GM12865 (cell line): Measurements from ENCODE around the gene ISLR.

Experiments used
- DNase-seq: peaks from one replicate; pipeline ENCODE4 v3.0.0; 2010; ENCODE audit warnings: low read depth
- H3K4me3 ChIP-seq: 2 replicates; pipeline ENCODE4 v1.5.1; 2011; ENCODE audit warnings: mild to moderate bottlenecking, low read depth, low read length, control low read depth
- TF ChIP-seq, protein P1 (sequence below): IDR thresholded peaks from 2 replicates; pipeline ENCODE4 v1.5.1; 2011; ENCODE audit warnings: low read length, control low read depth, low read depth, inconsistent platforms; ENCODE audit not compliant: insufficient read depth; ENCODE audit errors: missing control alignments

ISLR gene

DNA sequence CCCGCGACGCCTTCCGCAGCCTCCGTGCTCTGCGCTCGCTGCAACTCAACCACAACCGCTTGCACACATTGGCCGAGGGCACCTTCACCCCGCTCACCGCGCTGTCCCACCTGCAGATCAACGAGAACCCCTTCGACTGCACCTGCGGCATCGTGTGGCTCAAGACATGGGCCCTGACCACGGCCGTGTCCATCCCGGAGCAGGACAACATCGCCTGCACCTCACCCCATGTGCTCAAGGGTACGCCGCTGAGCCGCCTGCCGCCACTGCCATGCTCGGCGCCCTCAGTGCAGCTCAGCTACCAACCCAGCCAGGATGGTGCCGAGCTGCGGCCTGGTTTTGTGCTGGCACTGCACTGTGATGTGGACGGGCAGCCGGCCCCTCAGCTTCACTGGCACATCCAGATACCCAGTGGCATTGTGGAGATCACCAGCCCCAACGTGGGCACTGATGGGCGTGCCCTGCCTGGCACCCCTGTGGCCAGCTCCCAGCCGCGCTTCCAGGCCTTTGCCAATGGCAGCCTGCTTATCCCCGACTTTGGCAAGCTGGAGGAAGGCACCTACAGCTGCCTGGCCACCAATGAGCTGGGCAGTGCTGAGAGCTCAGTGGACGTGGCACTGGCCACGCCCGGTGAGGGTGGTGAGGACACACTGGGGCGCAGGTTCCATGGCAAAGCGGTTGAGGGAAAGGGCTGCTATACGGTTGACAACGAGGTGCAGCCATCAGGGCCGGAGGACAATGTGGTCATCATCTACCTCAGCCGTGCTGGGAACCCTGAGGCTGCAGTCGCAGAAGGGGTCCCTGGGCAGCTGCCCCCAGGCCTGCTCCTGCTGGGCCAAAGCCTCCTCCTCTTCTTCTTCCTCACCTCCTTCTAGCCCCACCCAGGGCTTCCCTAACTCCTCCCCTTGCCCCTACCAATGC lies 2.0 kb downstream of the ISLR start:
- DNase-seq, result no peak
- no peak overlapping the region for H3K4me3 ChIP-seq
- TF ChIP-seq, protein P1, sequence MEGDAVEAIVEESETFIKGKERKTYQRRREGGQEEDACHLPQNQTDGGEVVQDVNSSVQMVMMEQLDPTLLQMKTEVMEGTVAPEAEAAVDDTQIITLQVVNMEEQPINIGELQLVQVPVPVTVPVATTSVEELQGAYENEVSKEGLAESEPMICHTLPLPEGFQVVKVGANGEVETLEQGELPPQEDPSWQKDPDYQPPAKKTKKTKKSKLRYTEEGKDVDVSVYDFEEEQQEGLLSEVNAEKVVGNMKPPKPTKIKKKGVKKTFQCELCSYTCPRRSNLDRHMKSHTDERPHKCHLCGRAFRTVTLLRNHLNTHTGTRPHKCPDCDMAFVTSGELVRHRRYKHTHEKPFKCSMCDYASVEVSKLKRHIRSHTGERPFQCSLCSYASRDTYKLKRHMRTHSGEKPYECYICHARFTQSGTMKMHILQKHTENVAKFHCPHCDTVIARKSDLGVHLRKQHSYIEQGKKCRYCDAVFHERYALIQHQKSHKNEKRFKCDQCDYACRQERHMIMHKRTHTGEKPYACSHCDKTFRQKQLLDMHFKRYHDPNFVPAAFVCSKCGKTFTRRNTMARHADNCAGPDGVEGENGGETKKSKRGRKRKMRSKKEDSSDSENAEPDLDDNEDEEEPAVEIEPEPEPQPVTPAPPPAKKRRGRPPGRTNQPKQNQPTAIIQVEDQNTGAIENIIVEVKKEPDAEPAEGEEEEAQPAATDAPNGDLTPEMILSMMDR, result no peak

DNA sequence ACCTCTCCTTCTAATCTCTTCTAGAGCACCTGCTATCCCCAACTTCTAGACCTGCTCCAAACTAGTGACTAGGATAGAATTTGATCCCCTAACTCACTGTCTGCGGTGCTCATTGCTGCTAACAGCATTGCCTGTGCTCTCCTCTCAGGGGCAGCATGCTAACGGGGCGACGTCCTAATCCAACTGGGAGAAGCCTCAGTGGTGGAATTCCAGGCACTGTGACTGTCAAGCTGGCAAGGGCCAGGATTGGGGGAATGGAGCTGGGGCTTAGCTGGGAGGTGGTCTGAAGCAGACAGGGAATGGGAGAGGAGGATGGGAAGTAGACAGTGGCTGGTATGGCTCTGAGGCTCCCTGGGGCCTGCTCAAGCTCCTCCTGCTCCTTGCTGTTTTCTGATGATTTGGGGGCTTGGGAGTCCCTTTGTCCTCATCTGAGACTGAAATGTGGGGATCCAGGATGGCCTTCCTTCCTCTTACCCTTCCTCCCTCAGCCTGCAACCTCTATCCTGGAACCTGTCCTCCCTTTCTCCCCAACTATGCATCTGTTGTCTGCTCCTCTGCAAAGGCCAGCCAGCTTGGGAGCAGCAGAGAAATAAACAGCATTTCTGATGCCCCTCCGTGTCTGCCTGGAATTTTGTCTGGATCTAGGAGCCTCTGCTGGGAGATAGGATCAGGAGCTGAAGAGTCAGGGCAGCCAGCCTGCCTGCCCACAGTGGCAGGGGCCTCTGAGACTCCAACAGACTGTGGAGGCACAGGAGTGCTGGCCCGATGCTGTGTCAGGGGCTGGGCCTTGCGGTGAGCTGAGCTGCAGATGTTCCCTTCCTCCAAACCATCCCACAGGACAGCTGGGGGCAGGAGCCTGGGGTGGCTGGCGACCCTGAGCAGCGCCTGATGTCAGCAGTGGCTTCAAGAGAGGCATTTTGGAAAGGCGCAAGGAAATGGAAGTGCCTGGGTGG lies 3.0 kb downstream of the ISLR start:
- H3K4me3 ChIP-seq, result no peak overlapping the region
- TF ChIP-seq, protein P1, result no peak
- no peak for DNase-seq

DNA sequence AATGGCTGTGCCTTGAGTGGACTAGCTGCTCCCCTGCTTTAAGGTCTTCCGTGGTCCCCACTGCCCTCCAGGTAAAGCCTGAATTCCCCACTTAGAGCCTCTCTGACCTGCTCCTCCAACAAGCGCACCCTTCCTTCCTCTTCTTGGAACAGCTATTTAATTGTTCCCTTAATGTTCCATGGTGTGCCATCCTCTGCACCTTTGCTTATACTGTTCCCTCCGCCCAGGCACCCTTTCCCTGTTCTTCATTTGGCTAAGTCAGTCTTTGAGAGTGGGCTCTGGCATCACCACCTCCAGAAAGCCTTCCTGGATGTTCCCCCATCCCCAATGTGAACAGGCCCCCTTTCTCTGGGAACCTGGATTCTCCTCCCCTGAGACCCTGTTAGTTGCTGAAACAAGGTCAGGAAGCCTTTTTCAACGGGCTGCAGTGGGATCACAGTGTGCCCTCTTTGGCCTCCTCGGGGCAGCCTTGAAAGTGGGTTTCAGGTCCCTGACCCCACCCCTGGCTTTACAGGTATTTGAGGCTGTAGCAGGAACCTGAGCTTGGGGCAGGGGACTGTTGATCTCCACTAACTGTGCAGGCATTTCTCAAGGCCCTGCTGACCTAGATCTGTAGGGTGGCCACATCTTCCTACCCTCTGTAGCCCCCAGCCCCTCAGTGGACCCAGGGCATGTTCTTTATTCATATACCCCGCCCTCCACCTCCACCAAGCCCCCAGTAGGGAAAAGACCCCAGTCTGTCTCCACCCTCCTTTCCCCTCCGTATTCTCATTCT lies 5.0 kb downstream of the ISLR start:
- no peak for DNase-seq
- no peak overlapping the region for H3K4me3 ChIP-seq
- TF ChIP-seq, protein P1, result no peak

DNA sequence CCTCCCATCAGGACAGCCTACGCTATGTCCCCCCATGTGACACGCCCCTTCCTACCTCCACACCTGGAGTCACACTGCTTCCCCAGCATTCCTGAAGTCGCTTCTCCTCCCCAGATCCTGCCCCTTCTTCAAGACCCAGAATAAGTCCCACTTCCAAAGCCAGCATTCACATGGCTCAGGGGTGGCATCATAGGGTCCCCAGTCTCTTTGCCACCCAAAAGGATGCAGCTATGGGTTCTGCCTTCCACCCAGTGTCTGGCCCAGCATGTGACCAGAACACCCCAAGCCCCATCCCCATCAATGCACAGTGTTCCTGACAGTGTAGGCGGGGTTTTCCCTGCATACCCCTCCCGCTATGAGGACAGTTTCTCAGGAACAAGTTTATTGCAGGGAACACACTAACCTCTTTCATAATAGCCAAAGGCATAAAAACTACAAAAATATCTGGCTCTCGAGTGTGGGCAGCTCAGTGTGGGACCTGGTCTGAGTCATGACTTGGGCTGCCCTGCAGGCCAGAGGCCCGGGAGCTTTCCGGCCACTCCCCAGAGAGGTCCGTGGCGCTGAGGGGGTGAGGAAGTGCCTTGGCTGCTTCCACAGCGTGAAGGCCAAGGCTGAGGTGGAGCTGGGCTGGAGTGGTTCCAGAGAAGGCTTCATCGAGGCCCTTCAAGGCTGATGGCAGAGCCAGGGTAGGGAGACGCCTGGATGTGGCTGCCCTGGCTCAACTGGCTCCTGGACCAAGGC lies 5.8 kb downstream of the ISLR start:
- TF ChIP-seq, protein P1, result no peak
- no peak for DNase-seq

DNA sequence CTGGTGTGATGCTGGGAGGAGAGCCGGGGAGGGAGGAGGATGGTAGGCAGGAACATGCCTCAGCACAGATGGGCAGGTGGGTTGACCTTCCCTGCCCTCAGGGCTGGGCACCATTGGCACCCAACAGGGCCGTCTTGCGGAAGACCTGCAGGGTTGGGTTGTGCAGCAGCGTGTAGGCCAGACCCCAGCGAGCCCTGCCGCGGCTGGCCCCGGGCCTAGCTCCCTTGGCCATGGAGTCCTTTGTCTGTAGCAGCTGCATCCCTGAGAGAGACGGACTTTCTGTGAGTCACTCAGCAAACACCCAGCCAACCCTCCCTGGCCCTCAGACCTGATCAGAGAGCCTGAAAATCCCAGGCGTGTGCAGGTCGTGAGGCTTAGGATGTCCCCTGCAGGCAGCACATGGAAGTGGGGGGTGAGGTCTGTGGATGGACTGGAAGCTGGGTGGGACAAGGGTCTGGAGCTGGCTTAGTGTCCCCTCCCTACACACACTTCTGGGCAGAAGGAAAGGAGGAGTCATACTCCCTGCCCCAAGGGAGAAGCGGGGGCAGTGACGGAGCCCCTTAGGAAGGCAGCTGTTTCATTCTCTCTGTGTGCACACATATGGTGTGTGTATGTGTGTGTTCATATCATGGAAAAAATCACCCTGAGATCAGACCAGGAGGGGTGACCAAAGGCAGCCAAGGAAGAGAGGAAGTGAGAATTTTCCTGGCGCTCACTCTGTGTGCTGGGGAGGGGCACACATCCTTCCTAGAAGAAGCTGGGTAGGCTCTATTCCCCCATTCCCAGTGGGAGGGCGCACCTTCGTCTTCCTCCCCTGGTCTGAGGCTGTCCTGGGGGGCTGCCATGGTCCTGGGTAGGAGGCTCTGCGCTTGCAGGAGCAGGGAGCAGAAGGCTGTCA lies 6.7 kb downstream of the ISLR start:
- no peak for DNase-seq
- TF ChIP-seq, protein P1, result no peak
- no peak overlapping the region for H3K4me3 ChIP-seq

More for the DNA sequence above, 5.8 kb downstream of the ISLR start:
- no peak overlapping the region for H3K4me3 ChIP-seq
